GM12864 (cell line): ENCODE results near the gene FAM107B.

ENCODE experiments used
- DNase-seq: peaks from one replicate; pipeline ENCODE4 v3.0.0-alpha.2; 2011; ENCODE audit warnings: low read depth
- H3K4me3 ChIP-seq: 2 replicates; pipeline ENCODE4 v1.5.1; 2011; ENCODE audit warnings: mild to moderate bottlenecking, low read depth, low read length, control low read depth
- TF ChIP-seq, protein P1 (sequence below): IDR thresholded peaks from 2 replicates; pipeline ENCODE4 v1.5.1; 2011; ENCODE audit warnings: low read depth, mild to moderate bottlenecking, moderate library complexity, low read length, control low read depth, inconsistent platforms; ENCODE audit errors: missing control alignments

FAM107B gene

DNA sequence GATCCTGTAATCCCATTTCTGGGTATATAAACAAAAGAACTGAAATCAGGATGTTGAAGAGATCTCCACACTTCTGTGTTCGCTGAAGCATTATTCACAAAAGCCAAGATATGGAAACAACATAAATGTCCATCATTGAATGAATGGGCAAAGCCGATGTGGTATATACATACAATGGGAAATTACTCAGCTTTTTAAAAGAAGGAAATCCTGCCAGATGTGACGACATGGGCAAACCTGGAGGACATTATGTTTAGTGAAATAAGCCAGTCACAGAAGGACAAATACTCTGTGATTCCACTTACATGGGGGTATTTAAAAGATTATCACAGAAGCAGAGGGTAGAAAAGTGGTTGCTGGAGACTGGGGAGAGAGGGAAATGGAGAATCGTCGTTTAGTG is 23.9 kb upstream of the FAM107B start:
- DNase-seq, result no peak
- no peak overlapping the region for H3K4me3 ChIP-seq
- TF ChIP-seq, protein P1, sequence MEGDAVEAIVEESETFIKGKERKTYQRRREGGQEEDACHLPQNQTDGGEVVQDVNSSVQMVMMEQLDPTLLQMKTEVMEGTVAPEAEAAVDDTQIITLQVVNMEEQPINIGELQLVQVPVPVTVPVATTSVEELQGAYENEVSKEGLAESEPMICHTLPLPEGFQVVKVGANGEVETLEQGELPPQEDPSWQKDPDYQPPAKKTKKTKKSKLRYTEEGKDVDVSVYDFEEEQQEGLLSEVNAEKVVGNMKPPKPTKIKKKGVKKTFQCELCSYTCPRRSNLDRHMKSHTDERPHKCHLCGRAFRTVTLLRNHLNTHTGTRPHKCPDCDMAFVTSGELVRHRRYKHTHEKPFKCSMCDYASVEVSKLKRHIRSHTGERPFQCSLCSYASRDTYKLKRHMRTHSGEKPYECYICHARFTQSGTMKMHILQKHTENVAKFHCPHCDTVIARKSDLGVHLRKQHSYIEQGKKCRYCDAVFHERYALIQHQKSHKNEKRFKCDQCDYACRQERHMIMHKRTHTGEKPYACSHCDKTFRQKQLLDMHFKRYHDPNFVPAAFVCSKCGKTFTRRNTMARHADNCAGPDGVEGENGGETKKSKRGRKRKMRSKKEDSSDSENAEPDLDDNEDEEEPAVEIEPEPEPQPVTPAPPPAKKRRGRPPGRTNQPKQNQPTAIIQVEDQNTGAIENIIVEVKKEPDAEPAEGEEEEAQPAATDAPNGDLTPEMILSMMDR, result no peak

DNA sequence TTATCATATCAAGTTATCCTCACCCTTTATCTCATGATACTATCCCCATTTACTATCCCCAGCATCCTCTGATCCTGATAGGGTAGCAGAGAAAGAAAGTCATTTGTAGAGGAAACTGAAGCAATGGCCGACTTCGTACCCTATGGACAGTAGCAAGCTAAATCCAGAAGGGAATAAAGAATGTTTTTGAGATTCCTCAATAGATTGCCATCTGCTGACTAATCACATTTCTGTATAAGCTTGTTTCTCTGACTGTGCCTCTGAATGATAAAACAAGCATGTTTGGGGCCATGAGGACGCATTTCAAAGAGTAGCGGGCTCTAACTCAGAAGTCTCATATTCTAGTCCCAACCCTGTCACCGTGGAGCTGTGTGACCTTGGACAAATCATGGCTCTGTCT is 13.2 kb upstream of the FAM107B start:
- no peak overlapping the region for H3K4me3 ChIP-seq
- TF ChIP-seq, protein P1, result no peak
- DNase-seq, result no peak

DNA sequence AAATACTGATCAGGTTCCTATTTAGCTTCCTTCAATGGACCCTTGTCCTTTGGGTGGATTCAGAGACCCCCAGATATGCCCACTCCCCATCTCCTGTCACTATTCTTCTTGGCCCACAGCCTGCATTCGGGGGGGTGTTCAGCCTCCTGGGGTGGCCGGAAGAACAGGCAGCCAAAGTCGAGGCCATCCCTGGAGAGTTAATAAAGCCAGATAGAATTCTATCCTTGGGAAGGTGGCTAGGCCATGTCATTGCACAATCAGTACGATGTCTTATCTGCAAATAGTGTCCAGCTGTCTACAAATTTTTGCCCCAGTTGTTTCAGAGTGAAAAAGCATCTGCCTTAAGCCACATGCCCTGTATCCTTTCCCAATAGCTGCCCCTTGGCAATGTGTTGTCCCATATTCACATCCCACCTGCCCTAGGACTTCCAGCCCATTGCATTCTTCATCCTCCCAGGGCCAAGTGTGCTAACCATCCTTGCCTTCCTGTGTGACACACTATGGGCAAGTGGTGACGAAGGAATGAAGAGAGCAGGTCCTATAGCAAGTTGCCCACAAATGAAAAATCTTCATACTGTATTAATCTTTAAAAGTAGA is 9.9 kb upstream of the FAM107B start:
- no peak overlapping the region for H3K4me3 ChIP-seq
- DNase-seq, result no peak
- TF ChIP-seq, protein P1, result no peak

DNA sequence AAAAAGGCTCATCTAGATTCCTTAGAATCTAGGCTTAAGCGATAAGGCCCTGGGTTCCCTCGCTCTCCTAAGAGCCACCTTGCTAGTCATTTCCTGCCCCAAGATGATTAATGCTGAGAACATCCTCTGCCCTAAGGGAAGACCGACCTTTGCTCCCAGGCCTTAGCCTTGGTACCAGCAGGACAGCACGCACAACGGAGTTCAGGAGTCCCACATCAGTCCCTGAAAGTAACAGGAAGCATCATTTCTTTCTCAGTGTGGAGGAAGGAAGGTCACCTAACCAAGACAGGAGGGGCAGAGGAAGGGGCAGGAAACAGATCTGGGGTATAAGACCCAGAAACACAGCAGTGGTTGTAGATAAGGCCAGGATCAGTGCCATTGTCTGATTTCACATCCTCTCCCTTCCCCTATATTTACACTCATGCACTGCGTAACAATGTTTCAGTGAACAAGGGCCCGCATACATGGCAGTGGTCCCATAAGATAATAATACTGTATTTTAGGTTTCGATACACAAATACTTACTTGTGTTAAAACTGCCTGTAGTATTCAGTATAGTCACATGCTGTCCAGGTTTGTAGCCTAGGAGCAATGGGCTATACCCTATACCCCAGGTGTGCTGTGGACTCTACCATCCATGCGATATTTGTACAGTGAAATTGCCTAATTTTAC is 8.1 kb upstream of the FAM107B start:
- no peak for DNase-seq
- no peak overlapping the region for H3K4me3 ChIP-seq
- TF ChIP-seq, protein P1, result no peak

DNA sequence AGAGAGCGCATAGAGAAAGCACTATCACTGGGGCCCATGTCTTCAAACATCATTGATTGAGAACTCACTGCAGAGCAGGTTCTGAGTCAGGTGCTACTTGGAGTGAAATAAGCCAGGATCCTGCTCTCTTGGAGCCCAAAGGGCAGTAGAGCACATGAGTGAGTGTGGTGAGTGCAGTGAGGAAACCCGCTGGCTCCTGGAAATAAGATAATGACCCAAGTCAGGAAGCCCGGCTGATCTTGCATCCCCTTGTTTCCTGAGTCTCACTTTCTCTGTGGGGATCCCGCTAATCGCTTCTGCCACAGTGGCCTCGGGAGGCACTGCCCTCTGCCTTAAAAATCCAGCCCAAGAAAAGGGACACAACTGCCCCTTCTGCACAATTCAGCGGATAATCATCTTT is 7.1 kb upstream of the FAM107B start:
- no peak overlapping the region for H3K4me3 ChIP-seq
- TF ChIP-seq, protein P1, result no peak
- no peak for DNase-seq

DNA sequence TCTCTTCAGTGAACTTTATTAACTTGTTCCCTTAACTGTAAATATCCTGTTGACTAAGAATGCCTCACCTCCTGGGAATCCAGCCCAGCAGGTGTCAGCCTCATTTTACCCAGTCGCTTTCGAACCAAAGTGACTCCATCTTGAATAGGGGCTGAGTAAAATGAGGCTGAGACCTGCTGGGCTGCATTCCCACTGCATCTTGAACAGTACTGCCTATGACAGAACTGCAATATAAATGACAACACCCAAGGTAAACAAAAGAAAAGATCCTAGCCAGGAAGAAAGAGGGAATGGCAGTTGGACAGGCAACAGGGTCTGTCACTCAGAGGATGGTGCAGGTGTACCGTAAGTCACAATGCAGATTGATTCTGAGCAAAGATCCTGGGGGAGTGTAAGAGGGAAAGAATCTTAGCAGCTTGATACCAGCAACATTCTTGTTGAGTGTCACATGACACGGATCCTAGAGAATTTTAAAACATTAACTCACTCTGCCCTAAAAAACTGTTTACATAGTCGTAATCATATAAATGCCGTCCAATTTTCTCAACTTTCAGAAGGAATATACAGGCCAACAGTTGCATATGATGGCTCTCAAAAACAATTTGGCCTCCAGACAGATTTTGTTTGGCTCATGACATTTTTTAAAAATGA is 4.4 kb upstream of the FAM107B start:
- TF ChIP-seq, protein P1, result no peak
- DNase-seq, result no peak

More for the DNA sequence above, 4.4 kb upstream of the FAM107B start:
- no peak overlapping the region for H3K4me3 ChIP-seq
